Measurements from ENCODE around the gene SLC25A33.

DNA sequence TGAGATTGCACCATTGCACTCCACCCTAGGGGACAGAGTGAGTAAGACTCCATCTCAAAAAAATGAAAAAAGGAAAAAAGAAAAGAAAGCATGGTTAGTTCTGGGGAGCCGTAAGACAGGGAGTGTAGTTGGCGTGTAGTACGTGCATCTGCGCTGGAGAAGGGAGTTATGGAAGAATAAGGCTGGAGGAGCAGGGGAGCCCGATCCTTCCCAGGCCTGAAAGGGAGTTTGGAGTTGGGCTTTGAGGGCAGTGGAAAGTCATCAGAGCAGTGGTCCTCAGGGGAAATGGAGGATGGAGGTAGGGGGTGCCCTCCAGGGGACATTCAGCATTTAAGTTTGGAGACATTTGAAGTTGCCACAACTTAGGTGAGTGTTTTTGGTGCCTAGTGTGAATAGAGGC lies 38.2 kb downstream of the SLC25A33 start:
- TF ChIP-seq POLR2A (IDR thresholded peaks at IDR 0.05; ENCODE audit: low read depth, low read length) (no peak), TAF1 (IDR thresholded peaks at IDR 0.05; ENCODE audit: borderline replicate concordance, low read depth, low read length) (no peak)
